HL-60 (cell line): Measurements from ENCODE around the gene WARS2.

Source experiments
- DNase-seq, 2 experiments: peaks; one replicate each; pipeline ENCODE4 v3.0.0-alpha.2; 2010 to 2020; ENCODE audit warnings: low read depth in 1 of 2, low spot score in 1 of 2
- H3K27ac ChIP-seq: fragments of 250-450 bp; sonication (Bioruptor Pico); replicated peaks from 2 replicates; pipeline ENCODE4 v1.5.1; 2020; ENCODE audit warnings: mild to moderate bottlenecking, moderate library complexity
- H3K27me3 ChIP-seq: fragments of 250-450 bp; sonication (Bioruptor Pico); 2 replicates; pipeline ENCODE4 v1.5.1; 2021; ENCODE audit warnings: mild to moderate bottlenecking, moderate library complexity; ENCODE audit not compliant: insufficient read depth, poor library complexity, severe bottlenecking
- H3K4me3 ChIP-seq: replicated peaks from 2 replicates; pipeline ENCODE4 v1.5.1; 2011; ENCODE audit warnings: mild to moderate bottlenecking, control low read depth, low read length; ENCODE audit not compliant: insufficient read depth
- CTCF ChIP-seq: IDR thresholded peaks from one replicate; pipeline ENCODE4 v1.5.1; 2011; ENCODE audit warnings: low read length, control low read depth, inconsistent platforms; ENCODE audit not compliant: insufficient read depth
- GABPA ChIP-seq: IDR thresholded peaks from 2 replicates; pipeline ENCODE4 v1.6.1; 2012; ENCODE audit warnings: low read depth
- POLR2AphosphoS5 ChIP-seq: IDR thresholded peaks from 2 replicates; pipeline ENCODE4 v1.6.1; 2012; ENCODE audit warnings: low read depth
- REST ChIP-seq: IDR thresholded peaks from 2 replicates; pipeline ENCODE4 v1.6.1; 2012; ENCODE audit warnings: low read depth; ENCODE audit not compliant: insufficient replicate concordance
- SPI1 ChIP-seq: IDR thresholded peaks from 2 replicates; pipeline ENCODE4 v1.6.1; 2012; ENCODE audit warnings: low read depth, mild to moderate bottlenecking, borderline replicate concordance

Gene WARS2

GRCh38 chr1:118984086-118984721 lies 156.2 kb downstream of the WARS2 start:
- no peak overlapping the region for H3K4me3 ChIP-seq
- H3K27me3 ChIP-seq, result peaks cover 84% of the 10 kb centered on the region
- H3K27ac ChIP-seq, result no peak overlapping the region
- peak in 1 of 2 experiments; percentile 29 for DNase-seq
- TF ChIP-seq GABPA (no peak), CTCF (no peak), SPI1 (no peak), REST (no peak), POLR2AphosphoS5 (no peak)

GRCh38 chr1:118983558-118984041 lies 156.9 kb downstream of the WARS2 start:
- Histone ChIP-seq H3K4me3 (no peak overlapping the region), H3K27me3 (peaks cover 81% of the 10 kb centered on the region), H3K27ac (no peak overlapping the region)
- TF ChIP-seq POLR2AphosphoS5 (no peak), GABPA (no peak), REST (no peak), SPI1 (no peak), CTCF (no peak)
- DNase-seq, result no peak

- no peak for TF ChIP-seq REST
- no peak for TF ChIP-seq POLR2AphosphoS5
- TF ChIP-seq SPI1, result no peak
- no peak for TF ChIP-seq GABPA
- no peak for TF ChIP-seq CTCF
- no peak overlapping the region for H3K27ac ChIP-seq
- no peak for DNase-seq
- no peak overlapping the region for H3K4me3 ChIP-seq
- H3K27me3 ChIP-seq, result peaks cover 81% of the 10 kb centered on the region
Measured at GRCh38 chr1:118982821-118983557, 157.5 kb downstream of the WARS2 start.
